ENCODE results near the gene OGFRL1.

GRCh38 chr6:71317441-71317840, 28.8 kb downstream of the OGFRL1 start:
- TF ChIP-seq CTCF (IDR thresholded peaks at IDR 0.05; ENCODE audit: low read depth, low read length, poor library complexity, severe bottlenecking) (no peak), EZH2phosphoT487 (IDR thresholded peaks at IDR 0.05; ENCODE audit: borderline replicate concordance, low read length) (no peak)
